A673 (cell line): ENCODE measurements around the gene S100A9. TPM values are rescaled to one million over a fixed set of nuclear protein-coding genes. Genes with fewer than 3 reads are reported as not detected.

Source experiments
- BruUV-seq: library from RNA; stranded (reverse); fragments of 400-500 nt; replicated peaks from 2 replicates; lab custom pipeline; 2021; lab: Mats Ljungman, UMichigan
- CTCF ChIA-PET: fragments of 300-600 bp; sonication (Branson Sonifier 250); formaldehyde crosslinking; loops from one replicate; lab custom pipeline; 2022; ENCODE audit warnings: antibody characterized with exemption; lab: Charles Lee
- POLR2A ChIA-PET: fragments of 300-600 bp; sonication (Branson Sonifier 250); formaldehyde crosslinking; loops from one replicate; lab custom pipeline; 2022; ENCODE audit warnings: antibody characterized with exemption; ENCODE audit not compliant: low non-redundant PET; lab: Charles Lee
- DNase-seq: peaks from one replicate; pipeline ENCODE4 v3.0.0-alpha.2; 2015; ENCODE audit warnings: low spot score
- H3K27ac ChIP-seq: fragments of 200-600 bp; sonication (generic); 2 replicates; pipeline ENCODE4 v1.5.1; 2016; ENCODE audit warnings: mixed run types, low read depth, mild to moderate bottlenecking, mixed read lengths, antibody characterized with exemption, low read length; ENCODE audit not compliant: poor library complexity, severe bottlenecking
- H3K27me3 ChIP-seq: fragments of 200-600 bp; sonication (generic); replicated peaks from 2 replicates; pipeline ENCODE4 v1.6.1; 2017; ENCODE audit warnings: mixed run types, low read depth, mild to moderate bottlenecking, mixed read lengths, antibody characterized with exemption, low read length; ENCODE audit not compliant: insufficient read depth, poor library complexity
- H3K36me3 ChIP-seq: fragments of 200-600 bp; sonication (generic); 2 replicates; pipeline ENCODE4 v1.6.1; 2016; ENCODE audit warnings: mixed run types, mild to moderate bottlenecking, mixed read lengths, antibody characterized with exemption, low read length; ENCODE audit not compliant: insufficient read depth, poor library complexity, severe bottlenecking
- H3K4me1 ChIP-seq: fragments of 200-600 bp; sonication (generic); 2 replicates; pipeline ENCODE4 v1.6.1; 2017; ENCODE audit warnings: mixed run types, mild to moderate bottlenecking, mixed read lengths, antibody characterized with exemption, low read length; ENCODE audit not compliant: insufficient read depth, poor library complexity, severe bottlenecking
- H3K4me3 ChIP-seq: fragments of 200-600 bp; sonication (generic); 2 replicates; pipeline ENCODE4 v1.5.1; 2016; ENCODE audit warnings: low read depth, mixed run types, mild to moderate bottlenecking, mixed read lengths, low read length; ENCODE audit not compliant: poor library complexity, severe bottlenecking
- H3K9me3 ChIP-seq: fragments of 200-600 bp; sonication (generic); 2 replicates; pipeline ENCODE4 v1.6.1; 2016; ENCODE audit warnings: mixed run types, low read depth, mild to moderate bottlenecking, mixed read lengths, antibody characterized with exemption, low read length; ENCODE audit not compliant: poor library complexity, severe bottlenecking
- CTCF ChIP-seq: fragments of 300-800, 200-600 bp; sonication (generic); conservative IDR thresholded peaks from 2 replicates; pipeline ENCODE4 v1.5.1; 2017; ENCODE audit warnings: low read depth, mild to moderate bottlenecking, antibody characterized with exemption, low read length, moderate library complexity, mixed read lengths
- EZH2 ChIP-seq: fragments of 200-600 bp; sonication (generic); IDR thresholded peaks from 2 replicates; pipeline ENCODE4 v1.6.1; 2017; ENCODE audit warnings: borderline replicate concordance, low read depth, mild to moderate bottlenecking, mixed read lengths, antibody characterized with exemption, low read length; ENCODE audit not compliant: poor library complexity, severe bottlenecking
- intact Hi-C: fragments of 100-400 bp; cut with micrococcal nuclease; formaldehyde crosslinking; loops from one replicate; pipeline ENCODE4 v1.10.0; 2022; ENCODE audit not compliant: unreplicated experiment
- total RNA-seq: library from RNA; stranded (reverse); gene quantifications from 2 replicates; pipeline ENCODE4 v1.2.3, GENCODE V29; 2021

S100A9 gene
- total RNA-seq, 1 experiment from 2014 or later = not detected

GRCh38 chr1:153349363-153350320 is 8.0 kb upstream of the S100A9 start:
- CTCF ChIA-PET = interaction anchor here (0.7 kb wide), 2 partner anchors 20 to 304 kb away, joined by 3 to 5 read pairs; no protein-coding TSS in a partner anchor
- peaks cover 72% of the 10 kb centered on the region for H3K27me3 ChIP-seq
- peak; percentile 7 for DNase-seq
- POLR2A ChIA-PET = no interaction called here
- BruUV-seq = no TSS peak
- no peak overlapping the region for H3K27ac ChIP-seq
- H3K36me3 ChIP-seq = no peaks in the 10 kb centered on the region
- H3K4me3 ChIP-seq = no peak overlapping the region
- H3K9me3 ChIP-seq = no peaks in the 10 kb centered on the region
- TF ChIP-seq EZH2 (no peak), CTCF (no peak)
- intact Hi-C loops = loop anchor here (5.0 kb wide), 1 partner anchor 53 kb away; no protein-coding TSS in a partner anchor
- H3K4me1 ChIP-seq = no peaks in the 10 kb centered on the region

GRCh38 chr1:153350321-153350957 is 7.2 kb upstream of the S100A9 start:
- no TSS peak for BruUV-seq
- no peak overlapping the region for H3K4me3 ChIP-seq
- H3K27ac ChIP-seq = no peak overlapping the region
- no peaks in the 10 kb centered on the region for H3K36me3 ChIP-seq
- DNase-seq = no peak
- peaks cover 66% of the 10 kb centered on the region for H3K27me3 ChIP-seq
- ChIA-PET POLR2A (no interaction called here), CTCF (interaction anchor here (0.7 kb wide), 2 partner anchors 21 to 304 kb away, joined by 3 to 5 read pairs; no protein-coding TSS in a partner anchor)
- TF ChIP-seq CTCF = no peak
- TF ChIP-seq EZH2 = no peak
- intact Hi-C loops = loop anchor here (5.0 kb wide), 1 partner anchor 52 kb away; no protein-coding TSS in a partner anchor
- no peaks in the 10 kb centered on the region for H3K9me3 ChIP-seq
- H3K4me1 ChIP-seq = no peaks in the 10 kb centered on the region

- intact Hi-C loops = loop anchor here (1.0 to 5.0 kb wide), 2 partner anchors 50 to 143 kb away; no protein-coding TSS in a partner anchor
- Histone ChIP-seq H3K4me1 (no peaks in the 10 kb centered on the region), H3K27ac (no peak overlapping the region), H3K4me3 (no peak overlapping the region), H3K27me3 (peaks cover 53% of the 10 kb centered on the region), H3K36me3 (no peaks in the 10 kb centered on the region), H3K9me3 (no peaks in the 10 kb centered on the region)
- ChIA-PET CTCF (interaction anchor here (0.6 to 3.6 kb wide), 5 partner anchors 17 to 146 kb away, joined by 3 to 20 read pairs (median 3); no protein-coding TSS in a partner anchor), POLR2A (no interaction called here)
- TF ChIP-seq EZH2 (no peak), CTCF (peak; percentile 94)
- no TSS peak for BruUV-seq
- peak; percentile 72 for DNase-seq
Measured at GRCh38 chr1:153352523-153352922, 5.1 kb upstream of the S100A9 start.
